ENCODE measurements around the gene COMTD1. TPM values are rescaled to one million over a fixed set of nuclear protein-coding genes. Genes with fewer than 3 reads are reported as not detected.

Gene COMTD1
- total RNA-seq, 1 experiment from 2014 or later: 5.6 TPM

- no peak for DNase-seq
Measured at GRCh38 chr10:75260990-75261389, 25.2 kb upstream of the COMTD1 start.

GRCh38 chr10:75254739-75255138 is 19.0 kb upstream of the COMTD1 start:
- DNase-seq: no peak

More at GRCh38 chr10:75260990-75261389, 25.2 kb upstream of the COMTD1 start:
- no peaks in the 10 kb centered on the region for H3K9me3 ChIP-seq (replicated peaks)
- H3K27me3 ChIP-seq: no peaks in the 10 kb centered on the region
- no peaks in the 10 kb centered on the region for H3K36me3 ChIP-seq
- no peaks in the 10 kb centered on the region for H3K4me1 ChIP-seq
- no peak overlapping the region for H3K4me3 ChIP-seq
- no peak overlapping the region for H3K27ac ChIP-seq

GRCh38 chr10:75253281-75254220 is 17.8 kb upstream of the COMTD1 start:
- Histone ChIP-seq H3K36me3 (no peaks in the 10 kb centered on the region), H3K27ac (no peak overlapping the region), H3K4me1 (no peaks in the 10 kb centered on the region), H3K27me3 (no peaks in the 10 kb centered on the region), H3K9me3 (replicated peaks) (peaks cover 9% of the 10 kb centered on the region), H3K4me3 (no peak overlapping the region)
- DNase-seq: no peak

More at GRCh38 chr10:75254739-75255138, 19.0 kb upstream of the COMTD1 start:
- H3K4me1 ChIP-seq: no peaks in the 10 kb centered on the region
- no peak overlapping the region for H3K27ac ChIP-seq
- H3K4me3 ChIP-seq: no peak overlapping the region
- H3K36me3 ChIP-seq: no peaks in the 10 kb centered on the region
- H3K27me3 ChIP-seq: no peaks in the 10 kb centered on the region
- H3K9me3 ChIP-seq (replicated peaks): peaks cover 9% of the 10 kb centered on the region

GRCh38 chr10:75250934-75251333 is 15.2 kb upstream of the COMTD1 start:
- H3K36me3 ChIP-seq: no peaks in the 10 kb centered on the region
- peaks cover 9% of the 10 kb centered on the region for H3K9me3 ChIP-seq (replicated peaks)
- H3K4me1 ChIP-seq: no peaks in the 10 kb centered on the region
- H3K27me3 ChIP-seq: no peaks in the 10 kb centered on the region
- DNase-seq: no peak
- no peak overlapping the region for H3K4me3 ChIP-seq
- no peak overlapping the region for H3K27ac ChIP-seq

- H3K4me1 ChIP-seq: no peaks in the 10 kb centered on the region
Measured at GRCh38 chr10:75247797-75248196, 12.0 kb upstream of the COMTD1 start.

GRCh38 chr10:75246506-75246905 is 10.7 kb upstream of the COMTD1 start:
- no peaks in the 10 kb centered on the region for H3K4me1 ChIP-seq
- H3K27ac ChIP-seq: no peak overlapping the region
- H3K9me3 ChIP-seq (replicated peaks): no peaks in the 10 kb centered on the region
- DNase-seq: no peak
- H3K36me3 ChIP-seq: no peaks in the 10 kb centered on the region
- no peak overlapping the region for H3K4me3 ChIP-seq
- H3K27me3 ChIP-seq: no peaks in the 10 kb centered on the region

More at GRCh38 chr10:75247797-75248196, 12.0 kb upstream of the COMTD1 start:
- Histone ChIP-seq H3K36me3 (no peaks in the 10 kb centered on the region), H3K4me3 (no peak overlapping the region), H3K9me3 (replicated peaks) (no peaks in the 10 kb centered on the region), H3K27me3 (no peaks in the 10 kb centered on the region), H3K27ac (no peak overlapping the region)
- DNase-seq: no peak

- no peak overlapping the region for H3K4me3 ChIP-seq
- no peaks in the 10 kb centered on the region for H3K36me3 ChIP-seq
- no peak for DNase-seq
- H3K9me3 ChIP-seq (replicated peaks): no peaks in the 10 kb centered on the region
- H3K4me1 ChIP-seq: no peaks in the 10 kb centered on the region
- no peaks in the 10 kb centered on the region for H3K27me3 ChIP-seq
- H3K27ac ChIP-seq: no peak overlapping the region
Measured at GRCh38 chr10:75245354-75246250, 9.8 kb upstream of the COMTD1 start.

- H3K27ac ChIP-seq: no peak overlapping the region
- H3K4me3 ChIP-seq: no peak overlapping the region
- no peak for DNase-seq
- H3K4me1 ChIP-seq: no peaks in the 10 kb centered on the region
- H3K36me3 ChIP-seq: no peaks in the 10 kb centered on the region
- no peaks in the 10 kb centered on the region for H3K9me3 ChIP-seq (replicated peaks)
- H3K27me3 ChIP-seq: no peaks in the 10 kb centered on the region
Measured at GRCh38 chr10:75244487-75245353, 9.0 kb upstream of the COMTD1 start.

- no peaks in the 10 kb centered on the region for H3K36me3 ChIP-seq
- H3K4me1 ChIP-seq: no peaks in the 10 kb centered on the region
- H3K4me3 ChIP-seq: no peak overlapping the region
- no peak for DNase-seq
- no peaks in the 10 kb centered on the region for H3K27me3 ChIP-seq
- no peak overlapping the region for H3K27ac ChIP-seq
- H3K9me3 ChIP-seq (replicated peaks): no peaks in the 10 kb centered on the region
Measured at GRCh38 chr10:75243426-75243825, 7.7 kb upstream of the COMTD1 start.

- no peaks in the 10 kb centered on the region for H3K4me1 ChIP-seq
- H3K4me3 ChIP-seq: no peak overlapping the region
- no peaks in the 10 kb centered on the region for H3K27me3 ChIP-seq
- H3K36me3 ChIP-seq: no peaks in the 10 kb centered on the region
- H3K27ac ChIP-seq: no peak overlapping the region
- DNase-seq: no peak
- no peaks in the 10 kb centered on the region for H3K9me3 ChIP-seq (replicated peaks)
Measured at GRCh38 chr10:75240329-75241076, 4.7 kb upstream of the COMTD1 start.

- Histone ChIP-seq H3K9me3 (replicated peaks) (no peaks in the 10 kb centered on the region), H3K27me3 (no peaks in the 10 kb centered on the region), H3K36me3 (no peaks in the 10 kb centered on the region), H3K27ac (no peak overlapping the region), H3K4me3 (no peak overlapping the region), H3K4me1 (no peaks in the 10 kb centered on the region)
- DNase-seq: no peak
Measured at GRCh38 chr10:75239096-75239790, 3.5 kb upstream of the COMTD1 start.

GRCh38 chr10:75238182-75239095 is 2.7 kb upstream of the COMTD1 start:
- DNase-seq: no peak
- Histone ChIP-seq H3K27ac (no peak overlapping the region), H3K9me3 (replicated peaks) (no peaks in the 10 kb centered on the region), H3K27me3 (no peaks in the 10 kb centered on the region), H3K4me3 (no peak overlapping the region), H3K36me3 (no peaks in the 10 kb centered on the region), H3K4me1 (no peaks in the 10 kb centered on the region)

All from SJCRH30 (cell line).